HCT116 (cell line): ENCODE results near the gene KSR1. TPM values are rescaled to one million over a fixed set of nuclear protein-coding genes. Genes with fewer than 3 reads are reported as not detected.
"Not testable (repeated sequence)": the region's sequence is repeated elsewhere in the genome, so short reads cannot be mapped to it uniquely, and the experiment has no call there.

Experiments used
- ATAC-seq: fragments of 200-7000 bp; cut with Tn5 transposase; 2 replicates; pipeline ENCODE4 v1.9.1; 2020; ENCODE audit warnings: mild to moderate bottlenecking, moderate library complexity
- BruUV-seq: library from RNA; stranded (reverse); fragments of 400-500 nt; replicated peaks from 2 replicates; lab custom pipeline; 2021; lab: Mats Ljungman, UMichigan
- CTCF ChIA-PET: fragments of 300-600 bp; sonication (Branson Sonifier 250); formaldehyde crosslinking; loops from one replicate; lab custom pipeline; 2021; ENCODE audit warnings: antibody characterized with exemption; lab: Charles Lee
- POLR2A ChIA-PET: fragments of 300-600, 350-600 bp; sonication (Branson Sonifier 250); formaldehyde crosslinking; loops from one replicate; lab custom pipeline; 2021; ENCODE audit warnings: antibody characterized with exemption; lab: Charles Lee
- RAD21 ChIA-PET, 2 experiments: fragments of 300-600 bp; sonication (Branson Sonifier 250); formaldehyde crosslinking; loops; one replicate each; lab custom pipeline; 2023; ENCODE audit warnings: low total read pairs in 2 of 2; ENCODE audit not compliant: uncharacterized antibody in 2 of 2, unreplicated experiment in 2 of 2, low non-redundant PET in 1 of 2; lab: Charles Lee
- DNase-seq: peaks from one replicate; pipeline ENCODE4 v3.0.0-alpha.2; 2010; ENCODE audit warnings: low read depth, low spot score
- H2AFZ ChIP-seq: fragments of 200-600 bp; shearing (Covaris generic), sonication (generic); 2 replicates; pipeline ENCODE4 v1.6.1; 2017; ENCODE audit warnings: low read depth, mixed run types, mixed read lengths, antibody characterized with exemption, low read length; ENCODE audit not compliant: poor library complexity, severe bottlenecking
- H3K27ac ChIP-seq: 2 replicates; pipeline ENCODE4 v1.5.1; 2012; ENCODE audit warnings: low read depth, low read length
- H3K27me3 ChIP-seq: fragments of 200-600 bp; sonication (generic); 2 replicates; pipeline ENCODE4 v1.6.1; 2016; ENCODE audit warnings: mixed run types, low read length, mixed read lengths; ENCODE audit not compliant: insufficient read depth
- H3K36me3 ChIP-seq, 2 experiments: fragments of 200-500 bp in 1 of 2; fragments of 200-600 bp in 1 of 2; sonication (Bioruptor generic) in 1 of 2; sonication (generic) in 1 of 2; 2 replicates each; pipeline versions ENCODE4 v1.5.1 to v1.6.1; 2014 to 2016; ENCODE audit warnings: low read length in 2 of 2, inconsistent platforms in 1 of 2, mixed read lengths in 1 of 2, mixed run types in 1 of 2; ENCODE audit not compliant: insufficient read depth in 2 of 2, control insufficient read depth in 1 of 2
- H3K4me1 ChIP-seq, 2 experiments: fragments of 200-600 bp in 1 of 2; sonication (generic) in 1 of 2; 2 replicates each; pipeline versions ENCODE4 v1.5.1 to v1.6.1; 2012 to 2017; ENCODE audit warnings: low read length in 2 of 2, inconsistent platforms in 1 of 2, mild to moderate bottlenecking in 1 of 2, mixed read lengths in 1 of 2, mixed run types in 1 of 2, moderate library complexity in 1 of 2; ENCODE audit not compliant: insufficient read depth in 2 of 2, control insufficient read depth in 1 of 2
- H3K4me2 ChIP-seq: fragments of 200-600 bp; sonication (generic); 2 replicates; pipeline ENCODE4 v1.6.1; 2017; ENCODE audit warnings: mixed run types, low read length, mixed read lengths
- H3K4me3 ChIP-seq, 2 experiments: fragments of 200-600 bp in 1 of 2; sonication (generic) in 1 of 2; replicated peaks in 1 of 2; 2 replicates each; pipeline ENCODE4 v1.5.1; 2011 to 2016; ENCODE audit warnings: low read length in 2 of 2, control low read depth in 1 of 2, low read depth in 1 of 2, mild to moderate bottlenecking in 1 of 2, mixed read lengths in 1 of 2, mixed run types in 1 of 2
- H3K79me2 ChIP-seq: fragments of 200-600 bp; sonication (generic); 2 replicates; pipeline ENCODE4 v1.6.1; 2017; ENCODE audit warnings: mild to moderate bottlenecking, mixed run types, low read length, moderate library complexity, mixed read lengths; ENCODE audit not compliant: insufficient read depth
- H3K9ac ChIP-seq: fragments of 200-600 bp; sonication (generic); 2 replicates; pipeline ENCODE4 v1.6.1; 2016; ENCODE audit warnings: low read length, mixed read lengths
- H3K9me2 ChIP-seq: fragments of 200-600 bp; sonication (generic), shearing (Covaris generic); 2 replicates; pipeline ENCODE4 v1.6.1; 2017; ENCODE audit warnings: mixed run types, mild to moderate bottlenecking, moderate library complexity; ENCODE audit not compliant: insufficient read depth
- H3K9me3 ChIP-seq, 2 experiments: fragments of 200-500 bp in 1 of 2; fragments of 200-600 bp in 1 of 2; sonication (Bioruptor generic) in 1 of 2; sonication (generic) in 1 of 2; 2 replicates each; pipeline ENCODE4 v1.6.1; 2014 to 2017; ENCODE audit warnings: low read length in 2 of 2, mixed read lengths in 2 of 2, inconsistent platforms in 1 of 2, low read depth in 1 of 2, mild to moderate bottlenecking in 1 of 2, mixed run types in 1 of 2, moderate library complexity in 1 of 2; ENCODE audit not compliant: control insufficient read depth in 1 of 2, insufficient read depth in 1 of 2
- H4K20me1 ChIP-seq: fragments of 200-600 bp; sonication (generic), shearing (Covaris generic); 2 replicates; pipeline ENCODE4 v1.6.1; 2017; ENCODE audit warnings: mixed run types, mild to moderate bottlenecking, moderate library complexity; ENCODE audit not compliant: insufficient read depth
- intact Hi-C: fragments of 100-400 bp; cut with micrococcal nuclease; formaldehyde crosslinking; loops from 2 replicates; pipeline ENCODE4 v1.10.0; 2022
- total RNA-seq: library from RNA; stranded (reverse); gene quantifications from one replicate; pipeline ENCODE4 v1.2.1, GENCODE V29; 2021; ENCODE audit not compliant: unreplicated experiment

Gene KSR1
- total RNA-seq, 1 experiment from 2014 or later: 16.5 TPM

- H4K20me1 ChIP-seq, H3K36me3 ChIP-seq, RAD21 ChIA-PET, intact Hi-C loops, H3K4me2 ChIP-seq, POLR2A ChIA-PET, H3K4me3 ChIP-seq, ATAC-seq, H3K4me1 ChIP-seq, BruUV-seq, H3K9me2 ChIP-seq, H3K79me2 ChIP-seq, H3K9me3 ChIP-seq, H3K27ac ChIP-seq, H2AFZ ChIP-seq, DNase-seq, H3K27me3 ChIP-seq, H3K9ac ChIP-seq: not testable (repeated sequence)
- CTCF ChIA-PET: interaction anchor here (0.6 to 0.7 kb wide), 2 partner anchors 15 to 36 kb away, joined by 3 read pairs; no protein-coding TSS in a partner anchor
Observed at GRCh38 chr17:27636005-27636520, 179.8 kb downstream of the KSR1 start.

GRCh38 chr17:27637818-27638217 lies 181.6 kb downstream of the KSR1 start:
- RAD21 ChIA-PET, DNase-seq, H3K27me3 ChIP-seq, H3K9me2 ChIP-seq, H3K27ac ChIP-seq, H3K9me3 ChIP-seq, H3K4me3 ChIP-seq, BruUV-seq, H2AFZ ChIP-seq, ATAC-seq, H3K4me1 ChIP-seq, H3K9ac ChIP-seq, H3K36me3 ChIP-seq, H3K4me2 ChIP-seq, H4K20me1 ChIP-seq, H3K79me2 ChIP-seq, POLR2A ChIA-PET, intact Hi-C loops, CTCF ChIA-PET: not testable (repeated sequence)

- H3K9me2 ChIP-seq, H4K20me1 ChIP-seq, H3K36me3 ChIP-seq, intact Hi-C loops, H3K79me2 ChIP-seq, ATAC-seq, BruUV-seq, H3K4me3 ChIP-seq, H3K27me3 ChIP-seq, DNase-seq, H2AFZ ChIP-seq, RAD21 ChIA-PET, H3K9ac ChIP-seq, POLR2A ChIA-PET, H3K4me2 ChIP-seq, H3K4me1 ChIP-seq, CTCF ChIA-PET, H3K9me3 ChIP-seq, H3K27ac ChIP-seq: not testable (repeated sequence)
Observed at GRCh38 chr17:27638415-27638914, 182.2 kb downstream of the KSR1 start.
